Esophagus squamous epithelium (tissue), 4 donors: Measurements from ENCODE around the gene ITIH2.

Experiments used
- POLR2A ChIP-seq, 4 donors: fragments of 450-650 bp; IDR thresholded peaks; one replicate each; pipeline ENCODE4 v1.6.1; 2017; ENCODE audit warnings: antibody characterized with exemption in 4 of 4, mild to moderate bottlenecking in 4 of 4, moderate library complexity in 3 of 4
- TF ChIP-seq, protein P1 (sequence below), 6 experiments: fragments of 450-650 bp in 4 of 6; fragments of 200-600 bp in 2 of 6; sonication (generic) in 2 of 6; IDR thresholded peaks; one replicate each; pipeline ENCODE4 v1.5.1; 2016 to 2019; ENCODE audit warnings: antibody characterized with exemption in 6 of 6, mild to moderate bottlenecking in 4 of 6, moderate library complexity in 4 of 6

DNA sequence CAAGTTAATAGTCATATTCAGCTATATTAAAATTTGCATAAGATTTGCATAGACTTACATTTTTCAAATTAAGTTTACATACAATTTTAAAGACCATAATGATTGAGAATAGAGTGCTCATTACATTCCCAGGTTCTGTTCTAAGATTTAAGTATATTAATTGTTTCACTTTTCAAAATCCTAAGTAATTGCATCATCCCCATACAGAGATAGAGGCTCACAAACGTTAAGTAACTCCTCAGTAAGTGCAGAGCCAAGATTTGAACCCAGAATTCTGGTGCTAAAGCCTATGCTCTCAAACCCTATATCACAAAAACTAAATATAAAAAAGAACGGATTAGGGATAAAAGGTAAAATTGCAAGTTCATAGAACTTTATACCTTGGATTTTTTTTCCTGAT is 38.4 kb upstream of the ITIH2 start:
- TF ChIP-seq, protein P1, sequence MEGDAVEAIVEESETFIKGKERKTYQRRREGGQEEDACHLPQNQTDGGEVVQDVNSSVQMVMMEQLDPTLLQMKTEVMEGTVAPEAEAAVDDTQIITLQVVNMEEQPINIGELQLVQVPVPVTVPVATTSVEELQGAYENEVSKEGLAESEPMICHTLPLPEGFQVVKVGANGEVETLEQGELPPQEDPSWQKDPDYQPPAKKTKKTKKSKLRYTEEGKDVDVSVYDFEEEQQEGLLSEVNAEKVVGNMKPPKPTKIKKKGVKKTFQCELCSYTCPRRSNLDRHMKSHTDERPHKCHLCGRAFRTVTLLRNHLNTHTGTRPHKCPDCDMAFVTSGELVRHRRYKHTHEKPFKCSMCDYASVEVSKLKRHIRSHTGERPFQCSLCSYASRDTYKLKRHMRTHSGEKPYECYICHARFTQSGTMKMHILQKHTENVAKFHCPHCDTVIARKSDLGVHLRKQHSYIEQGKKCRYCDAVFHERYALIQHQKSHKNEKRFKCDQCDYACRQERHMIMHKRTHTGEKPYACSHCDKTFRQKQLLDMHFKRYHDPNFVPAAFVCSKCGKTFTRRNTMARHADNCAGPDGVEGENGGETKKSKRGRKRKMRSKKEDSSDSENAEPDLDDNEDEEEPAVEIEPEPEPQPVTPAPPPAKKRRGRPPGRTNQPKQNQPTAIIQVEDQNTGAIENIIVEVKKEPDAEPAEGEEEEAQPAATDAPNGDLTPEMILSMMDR (IDR thresholded peaks at IDR 0.05), result no peak
- TF ChIP-seq POLR2A (IDR thresholded peaks at IDR 0.05), result no peak
